ENCODE data around the gene XCR1.

XCR1 gene

DNA sequence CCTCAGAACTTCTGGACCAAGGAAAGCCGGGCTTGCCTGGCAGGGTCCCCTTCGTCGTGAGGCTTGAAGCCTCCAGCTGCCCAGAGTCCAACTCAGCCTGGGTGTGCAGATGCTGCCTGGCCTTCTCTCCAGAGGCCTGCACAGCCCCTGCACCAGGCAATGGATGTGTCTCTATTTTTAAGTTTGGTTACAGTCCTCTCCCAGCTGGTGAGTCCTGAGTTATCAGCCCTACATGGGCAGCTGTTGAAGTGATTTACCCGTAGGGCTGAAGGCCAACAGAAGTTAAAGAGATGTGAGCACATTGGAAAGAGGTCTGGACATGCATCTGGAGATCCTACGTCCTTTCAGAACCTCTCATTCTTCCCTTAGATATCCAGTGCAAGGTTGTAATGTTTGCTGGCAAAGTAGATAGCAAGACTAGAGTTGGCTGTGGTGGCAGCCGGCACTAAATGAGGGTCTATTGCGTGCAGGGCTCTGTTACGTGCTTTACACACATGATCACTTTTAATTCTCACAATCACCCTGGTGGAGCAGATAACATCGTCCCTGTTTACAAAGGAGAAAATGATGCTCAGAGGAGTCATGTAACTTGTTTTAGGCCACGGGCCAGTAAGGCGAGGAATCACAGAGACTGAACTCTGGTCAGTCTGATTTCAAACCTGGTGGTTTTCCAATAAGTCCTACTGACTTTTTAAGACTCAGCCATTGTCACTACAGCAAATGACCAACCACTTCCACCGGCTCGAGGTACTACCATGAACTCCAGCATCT is 41.6 kb downstream of the XCR1 start:
- DNase-seq (ENCODE audit: insufficient read length, low spot score) (no peak), FAIRE-seq (no peak)

DNA sequence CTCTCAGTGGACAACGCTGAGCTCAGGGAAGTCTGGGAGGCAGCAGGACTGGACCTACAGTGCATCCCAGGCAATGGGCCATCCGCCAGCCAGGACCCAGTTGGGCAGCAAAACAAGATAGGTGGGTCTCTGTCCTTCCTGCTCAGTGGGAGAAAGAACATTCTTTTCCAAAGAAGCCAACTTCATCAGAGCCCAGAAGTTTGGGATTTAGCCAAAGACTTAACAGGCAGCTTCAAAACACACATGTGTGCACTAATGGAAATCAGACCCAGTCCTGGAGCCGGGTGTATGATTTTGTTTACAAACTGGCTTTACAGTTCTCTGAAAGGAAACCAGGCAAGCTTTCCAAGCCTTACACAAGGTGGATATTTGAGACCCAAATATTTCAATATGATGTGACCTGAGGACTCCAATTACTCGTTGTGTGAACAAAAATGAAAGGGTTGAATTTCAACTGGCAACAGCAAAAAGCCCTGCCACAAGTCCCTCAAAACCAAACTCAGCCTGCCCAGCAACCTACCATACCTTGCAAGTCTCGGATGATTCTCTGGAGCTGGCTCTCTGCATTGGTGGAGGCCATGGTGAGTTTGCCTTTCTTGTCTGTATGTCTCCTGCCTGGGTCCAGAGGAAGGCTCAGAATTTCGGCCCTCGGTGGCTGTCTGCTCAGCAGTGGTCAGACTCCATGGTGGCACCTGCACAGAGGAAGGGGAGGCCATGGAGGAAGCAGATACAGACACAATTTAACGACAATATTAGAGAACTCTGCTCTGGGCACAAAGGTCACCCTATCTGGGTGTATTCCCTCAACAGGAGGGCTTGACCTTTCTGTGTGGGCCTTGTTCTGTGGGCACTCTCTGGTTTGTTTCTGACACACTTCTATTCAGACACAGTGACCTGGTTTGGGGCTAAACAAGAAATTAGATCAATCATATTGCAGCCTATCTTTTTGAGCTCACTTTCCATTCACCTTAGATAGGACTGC is 42.7 kb downstream of the XCR1 start:
- FAIRE-seq (no peak), DNase-seq (ENCODE audit: insufficient read length, low spot score) (no peak)

GRCh38 chr3:45983770-45984169 is 43.5 kb downstream of the XCR1 start:
- FAIRE-seq = no peak
- no peak for DNase-seq (ENCODE audit: insufficient read length, low spot score)

GRCh38 chr3:45981346-45982074 is 45.8 kb downstream of the XCR1 start:
- DNase-seq (ENCODE audit: insufficient read length, low spot score) = no peak
- no peak for FAIRE-seq

DNA sequence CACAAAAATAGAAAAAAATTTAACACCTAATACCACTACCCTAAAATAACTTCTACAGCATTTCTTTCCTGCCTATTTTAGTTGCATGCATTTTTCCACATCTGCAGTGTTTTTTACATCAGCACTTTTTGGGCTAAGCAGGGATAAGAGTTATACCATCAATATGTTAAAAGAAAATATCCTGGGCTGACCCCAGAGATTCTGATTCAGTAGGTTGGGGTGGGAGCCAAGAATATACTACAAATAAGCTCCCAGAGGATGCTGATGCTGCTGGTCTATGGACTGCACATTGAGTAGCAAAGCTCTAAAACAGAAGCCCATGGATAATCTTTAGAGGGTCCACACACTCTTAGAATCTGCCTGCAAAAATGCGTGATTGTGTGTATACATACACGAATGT is 46.5 kb downstream of the XCR1 start:
- no peak for FAIRE-seq
- no peak for DNase-seq (ENCODE audit: insufficient read length, low spot score)

DNA sequence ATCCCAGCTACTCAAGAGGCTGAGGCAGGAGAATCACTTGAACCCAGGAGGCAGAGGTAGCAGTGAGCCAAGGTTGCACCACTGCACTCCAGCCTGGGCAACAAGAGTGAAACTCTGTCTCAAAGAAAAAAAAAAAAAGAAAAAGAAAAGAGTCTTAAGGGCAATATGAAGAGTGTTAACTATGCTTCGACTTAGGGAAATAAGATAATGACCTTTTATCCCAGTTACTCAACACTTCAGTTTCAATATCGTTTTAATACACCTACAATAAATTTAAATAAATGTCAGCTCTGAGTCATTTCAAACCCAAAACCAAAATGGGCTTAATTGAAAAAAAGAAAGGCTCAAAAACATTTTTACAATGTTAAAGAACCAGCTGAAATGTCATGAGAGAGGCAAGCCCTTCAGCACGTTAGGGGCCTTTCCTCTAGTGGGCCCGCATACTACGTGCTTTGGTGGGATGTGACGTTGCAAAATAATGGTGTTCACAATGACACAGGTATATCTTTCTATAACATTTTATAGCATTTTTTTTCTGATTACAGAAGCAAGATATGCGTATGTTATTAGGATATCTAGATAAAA is 47.0 kb downstream of the XCR1 start:
- DNase-seq (ENCODE audit: insufficient read length, low spot score) = no peak
- FAIRE-seq = no peak

- no peak for FAIRE-seq
- DNase-seq (ENCODE audit: insufficient read length, low spot score) = no peak
Measured at GRCh38 chr3:45979378-45979777, 47.9 kb downstream of the XCR1 start.

GRCh38 chr3:45978006-45978761 is 49.1 kb downstream of the XCR1 start:
- DNase-seq (ENCODE audit: insufficient read length, low spot score) (no peak), FAIRE-seq (no peak)

DNA sequence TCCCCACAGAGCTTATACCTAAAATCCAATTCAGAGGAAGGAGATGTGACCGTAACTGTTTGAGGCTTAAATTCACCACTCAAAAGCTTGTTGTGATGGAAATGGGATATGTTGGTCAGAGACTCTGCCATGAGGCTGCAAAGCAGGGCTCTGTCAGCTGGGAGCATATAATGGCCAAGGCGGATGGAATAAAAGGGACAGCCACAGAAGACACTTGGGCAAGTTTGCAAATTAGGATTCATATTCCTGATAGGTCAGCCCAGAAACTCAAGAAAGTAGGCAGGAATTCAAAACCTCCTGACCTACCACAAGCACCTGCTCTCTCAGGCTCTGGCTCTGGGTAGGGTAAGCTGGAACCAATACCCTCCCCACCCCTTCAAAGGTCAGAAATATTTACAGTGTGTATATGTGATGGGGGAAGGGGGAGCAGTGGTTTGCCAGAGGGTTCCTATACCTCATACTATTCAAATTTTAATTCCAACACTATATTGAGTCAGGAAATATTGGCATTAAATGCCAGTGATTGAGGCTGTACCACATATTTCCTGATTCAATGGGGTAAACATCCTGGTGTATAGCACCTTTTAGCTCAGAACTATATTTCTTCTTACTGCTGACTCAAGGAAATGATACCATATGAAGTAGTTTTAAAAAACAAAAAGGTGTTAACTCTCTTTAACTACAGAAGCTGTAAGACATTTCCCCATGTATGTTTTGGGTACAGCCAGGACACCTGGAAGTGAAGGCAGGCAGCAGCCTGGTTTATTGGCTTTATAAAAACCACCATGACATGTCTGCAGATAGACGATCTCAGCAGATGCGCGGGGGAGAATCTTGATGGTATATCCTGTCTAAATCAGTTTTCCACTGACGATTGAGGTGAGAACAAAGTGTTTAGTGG is 50.8 kb downstream of the XCR1 start:
- no peak for FAIRE-seq
- DNase-seq (ENCODE audit: insufficient read length, low spot score) = no peak

DNA sequence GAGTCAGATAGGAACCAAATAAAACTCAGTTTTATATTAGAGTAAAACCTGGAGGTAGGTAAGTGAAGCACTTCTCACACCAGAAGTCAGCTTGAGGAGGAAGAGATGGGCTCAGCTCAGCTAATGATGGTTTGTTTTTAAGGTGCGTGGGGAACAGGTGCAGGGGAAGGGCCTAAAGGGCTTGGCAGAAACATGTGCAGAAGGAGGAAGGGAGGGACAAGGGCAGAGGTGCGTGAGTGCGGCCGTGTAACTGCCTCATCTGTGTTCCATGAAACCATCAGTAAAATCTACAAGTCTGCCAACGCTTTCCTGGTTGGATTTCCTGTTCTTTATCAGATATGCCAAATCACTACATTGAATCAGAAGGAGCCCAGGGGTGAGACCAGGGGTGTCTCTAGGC is 51.6 kb downstream of the XCR1 start:
- DNase-seq (ENCODE audit: insufficient read length, low spot score) = no peak
- no peak for FAIRE-seq

DNA sequence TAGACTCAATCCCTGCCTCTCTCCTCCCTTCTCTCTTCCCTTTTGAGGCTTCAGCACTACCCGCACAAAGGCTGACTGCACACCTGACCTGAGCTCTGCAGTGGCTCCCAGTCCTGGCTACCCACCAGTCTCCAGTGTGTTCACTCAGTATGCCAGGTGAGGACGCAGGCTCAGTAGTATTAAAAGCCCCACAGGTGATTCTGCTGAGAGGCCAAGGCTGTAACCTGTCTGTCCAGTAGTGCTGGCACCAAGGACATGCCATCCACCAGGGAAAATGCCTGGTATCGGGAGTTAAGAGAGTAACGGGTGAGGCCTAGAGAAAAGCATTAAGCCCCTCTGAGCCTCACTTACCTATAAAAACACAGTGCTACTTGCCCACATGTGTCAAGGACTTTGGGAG is 52.6 kb downstream of the XCR1 start:
- DNase-seq (ENCODE audit: insufficient read length, low spot score) (no peak), FAIRE-seq (no peak)

GRCh38 chr3:45972534-45973402 is 54.5 kb downstream of the XCR1 start:
- DNase-seq (ENCODE audit: insufficient read length, low spot score) = peak; percentile 29
- no peak for FAIRE-seq

- DNase-seq (ENCODE audit: insufficient read length, low spot score) (no peak), FAIRE-seq (no peak)
Measured at GRCh38 chr3:45969953-45970352, 57.3 kb downstream of the XCR1 start.

DNA sequence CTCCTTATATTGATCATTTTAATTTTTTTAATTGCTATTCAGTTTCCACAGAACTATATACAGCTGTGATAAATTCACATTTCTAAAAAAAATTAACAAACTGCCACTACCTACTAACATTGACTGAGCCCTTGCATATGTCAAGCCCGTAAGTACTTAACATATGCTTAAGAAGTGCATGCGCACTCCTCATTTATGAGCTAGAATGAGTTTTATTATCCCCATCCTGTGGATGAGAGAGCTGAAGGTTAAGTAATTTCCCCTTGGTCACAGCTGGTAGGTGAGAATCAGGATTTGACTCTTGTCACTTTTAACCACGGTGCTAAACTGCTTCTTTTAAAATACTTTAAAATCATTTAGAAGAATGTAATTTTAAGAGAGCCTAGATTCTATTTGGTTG is 58.2 kb downstream of the XCR1 start:
- FAIRE-seq (no peak), DNase-seq (ENCODE audit: insufficient read length, low spot score) (no peak)

- FAIRE-seq (no peak), DNase-seq (ENCODE audit: insufficient read length, low spot score) (peak; percentile 26)
Measured at GRCh38 chr3:45968706-45969105, 58.6 kb downstream of the XCR1 start.

GRCh38 chr3:45968149-45968548 is 59.1 kb downstream of the XCR1 start:
- FAIRE-seq = no peak

DNA sequence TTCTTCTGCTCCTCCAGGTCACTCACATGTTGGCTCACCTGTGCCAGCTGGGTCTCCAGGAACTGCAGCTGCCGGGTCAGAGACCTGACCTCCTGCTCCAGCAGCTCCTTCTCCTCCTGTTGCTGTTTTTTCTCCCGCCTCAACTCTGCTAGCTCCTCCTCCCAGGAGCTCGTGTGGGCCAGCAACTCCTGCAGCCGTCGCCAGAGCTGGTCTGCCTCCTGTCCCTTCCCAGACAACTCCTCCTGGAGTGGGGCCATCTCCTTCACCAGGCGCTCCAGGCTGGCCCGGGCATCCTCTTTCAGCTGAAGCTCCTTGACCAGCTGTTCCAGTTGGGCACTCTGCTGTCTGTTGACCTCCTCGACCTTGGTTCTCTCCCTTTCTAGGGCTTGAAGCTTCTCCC is 59.6 kb downstream of the XCR1 start:
- FAIRE-seq (no peak), DNase-seq (ENCODE audit: insufficient read length, low spot score) (no peak)

More at GRCh38 chr3:45968149-45968548, 59.1 kb downstream of the XCR1 start:
- DNase-seq (ENCODE audit: insufficient read length, low spot score) = no peak

Measured in HTR-8/SVneo (cell line).